HEK293T (cell line): ENCODE measurements around the gene CNN3.

Source experiments
- ARNT ChIP-seq: fragments of 450-650 bp; IDR thresholded peaks from 2 replicates; pipeline ENCODE4 v1.6.1; 2017; ENCODE audit warnings: mild to moderate bottlenecking
- BHLHE40 ChIP-seq: fragments of 450-650 bp; IDR thresholded peaks from 2 replicates; pipeline ENCODE4 v1.6.1; 2016; ENCODE audit warnings: mild to moderate bottlenecking, moderate library complexity, borderline replicate concordance
- ELF4 ChIP-seq: fragments of 450-650 bp; IDR thresholded peaks from 2 replicates; pipeline ENCODE4 v1.6.1; 2017; ENCODE audit warnings: antibody characterized with exemption
- SUZ12 ChIP-seq: fragments of 450-650 bp; IDR thresholded peaks from 2 replicates; pipeline ENCODE4 v1.6.1; 2016; ENCODE audit warnings: mild to moderate bottlenecking
- TARDBP ChIP-seq: fragments of 450-650 bp; IDR thresholded peaks from 2 replicates; pipeline ENCODE4 v1.6.1; 2016
- ZNF384 ChIP-seq: fragments of 450-650 bp; IDR thresholded peaks from 2 replicates; pipeline ENCODE4 v1.6.1; 2016

DNA sequence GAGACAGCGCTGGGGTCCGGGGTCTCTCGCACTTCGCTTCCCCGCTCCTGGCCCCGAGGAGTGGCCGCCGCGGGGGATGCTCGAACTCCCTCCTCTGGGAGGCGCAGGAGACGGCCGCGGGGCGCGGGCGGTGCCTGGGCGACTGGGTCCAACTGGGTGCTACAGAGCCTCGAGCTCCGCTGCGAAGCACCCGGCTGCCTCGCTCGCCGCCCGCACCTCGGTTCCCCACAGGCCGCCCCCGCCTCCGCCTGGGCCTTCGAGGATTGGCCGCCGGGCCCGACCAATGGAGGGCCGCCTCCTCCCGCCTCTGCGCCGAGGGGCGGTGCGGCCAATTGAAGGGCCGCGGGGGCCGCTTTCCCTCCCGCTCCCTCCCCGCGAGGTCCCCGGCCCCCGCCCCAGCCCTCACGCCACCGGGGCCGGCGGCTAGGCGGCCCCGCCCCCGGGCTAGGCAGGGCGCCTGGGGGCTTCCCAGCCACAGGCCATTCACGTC, at the start of gene CNN3:
- TF ChIP-seq BHLHE40 = no peak
- no peak for TF ChIP-seq ARNT
- no peak for TF ChIP-seq ZNF384
- no peak for TF ChIP-seq SUZ12
- TF ChIP-seq ELF4 = peak; percentile 34
- TF ChIP-seq TARDBP = no peak
